ENCODE measurements around the gene SPATA17. TPM values are rescaled to one million over a fixed set of nuclear protein-coding genes. Genes with fewer than 3 reads are reported as not detected.
"Not testable (repeated sequence)": the region's sequence is repeated elsewhere in the genome, so short reads cannot be mapped to it uniquely, and the experiment has no call there.

Gene SPATA17
- total RNA-seq, 1 donor from 2014 or later = not detected

DNA sequence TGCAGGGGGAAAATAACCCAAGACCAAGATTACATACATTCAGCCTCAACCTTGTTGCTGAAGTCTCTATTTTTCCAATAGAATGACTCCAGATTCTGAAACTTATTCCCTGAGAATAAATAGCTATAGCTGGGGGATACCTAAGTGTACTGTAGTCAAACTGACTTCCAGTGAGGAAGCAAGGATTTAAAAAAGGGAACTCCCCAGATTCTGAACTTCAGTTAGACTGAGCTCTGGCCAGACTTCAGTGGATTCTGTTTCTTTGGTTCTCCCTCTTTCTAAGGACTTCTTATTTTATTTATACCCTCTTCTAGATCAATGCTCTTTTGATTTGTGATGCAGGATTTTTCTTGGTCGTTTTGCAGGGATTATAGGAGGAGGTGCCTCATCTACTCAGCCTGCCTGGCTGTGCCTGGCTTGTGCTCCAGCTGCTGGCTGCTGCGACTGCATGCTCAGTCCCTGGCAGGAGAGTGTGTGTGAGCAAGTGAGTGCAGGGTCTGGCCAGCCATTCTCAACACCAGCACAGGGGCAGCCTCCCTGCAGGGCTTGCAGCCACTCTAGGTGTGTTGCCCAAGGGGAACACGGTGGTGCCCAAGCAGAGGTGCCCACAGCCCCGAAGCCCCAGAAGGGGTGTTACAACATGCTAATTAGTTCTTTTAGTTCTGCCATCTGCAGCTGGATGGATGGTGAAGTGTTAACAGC, 43.0 kb downstream of the SPATA17 start:
- no peak for DNase-seq (ENCODE audit: low spot score)

DNA sequence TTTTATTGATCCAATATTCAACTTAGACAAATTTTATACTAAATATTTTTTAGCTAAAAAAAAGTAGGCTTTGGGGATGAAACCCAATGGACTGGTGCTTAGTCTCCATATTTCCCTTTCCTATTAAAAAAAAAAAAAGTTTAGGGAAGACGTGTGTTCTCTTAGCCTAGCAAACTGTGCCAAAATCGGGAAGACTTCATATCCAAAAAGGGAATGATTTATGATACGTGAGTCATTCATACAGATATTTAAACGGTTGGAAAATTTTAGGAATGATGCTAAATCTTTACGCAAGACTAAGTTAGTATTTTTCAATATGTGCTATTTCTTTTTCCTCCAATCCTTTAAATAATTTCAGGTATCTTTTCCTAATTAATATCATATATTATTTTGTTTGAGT, 50.7 kb downstream of the SPATA17 start:
- DNase-seq (ENCODE audit: low spot score) = no peak

DNA sequence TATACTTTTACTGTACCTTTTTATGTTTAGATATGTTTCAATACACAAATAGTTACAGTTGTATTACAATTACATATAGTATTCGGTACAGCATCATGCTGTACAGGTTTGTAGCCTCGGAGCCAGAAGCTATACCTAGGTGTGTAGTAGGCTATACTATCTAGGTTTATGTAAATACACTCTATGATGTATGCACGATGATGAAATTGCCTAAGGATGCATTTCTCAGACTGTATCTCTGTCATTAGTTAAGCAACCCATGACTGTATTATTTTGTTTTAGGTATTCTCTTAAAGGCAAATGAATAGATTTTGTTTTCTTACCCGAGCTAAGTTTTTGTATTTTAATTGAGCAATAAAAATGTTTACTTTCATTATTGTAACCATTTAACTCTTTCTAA, 56.4 kb downstream of the SPATA17 start:
- DNase-seq (ENCODE audit: low spot score) = no peak

DNA sequence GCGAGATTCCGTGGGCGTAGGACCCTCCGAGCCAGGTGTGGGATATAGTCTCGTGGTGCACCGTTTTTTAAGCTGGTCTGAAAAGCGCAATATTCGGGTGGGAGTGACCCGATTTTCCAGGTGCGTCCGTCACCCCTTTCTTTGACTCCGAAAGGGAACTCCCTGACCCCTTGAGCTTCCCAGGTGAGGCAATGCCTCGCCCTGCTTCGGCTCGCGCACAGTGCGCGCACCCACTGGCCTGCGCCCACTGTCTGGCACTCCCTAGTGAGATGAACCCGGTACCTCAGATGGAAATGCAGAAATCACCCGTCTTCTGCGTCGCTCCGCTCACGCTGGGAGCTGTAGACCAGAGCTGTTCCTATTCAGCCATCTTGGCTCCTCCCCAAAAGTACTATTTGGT, 65.0 kb downstream of the SPATA17 start:
- DNase-seq (ENCODE audit: low spot score) = not testable (repeated sequence)

DNA sequence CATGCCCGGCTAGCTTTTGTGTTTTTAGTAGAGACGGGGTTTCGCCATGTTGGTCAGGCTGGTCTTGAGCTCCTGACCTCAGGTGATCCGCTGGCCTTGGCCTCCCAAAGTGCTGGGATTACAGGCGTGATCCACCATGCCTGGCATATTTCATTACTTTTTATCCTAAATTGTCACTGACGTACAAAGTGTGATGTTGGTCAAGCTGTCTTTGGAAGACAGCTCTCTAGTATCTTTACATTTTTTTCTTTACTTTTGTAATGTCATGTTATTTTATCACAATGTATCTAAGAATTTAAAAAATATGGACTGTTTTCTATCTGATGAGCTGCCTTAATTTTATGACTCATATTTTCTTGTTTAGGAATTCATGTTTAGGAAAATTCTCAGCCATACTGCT, 72.2 kb downstream of the SPATA17 start:
- no peak for DNase-seq (ENCODE audit: low spot score)

DNA sequence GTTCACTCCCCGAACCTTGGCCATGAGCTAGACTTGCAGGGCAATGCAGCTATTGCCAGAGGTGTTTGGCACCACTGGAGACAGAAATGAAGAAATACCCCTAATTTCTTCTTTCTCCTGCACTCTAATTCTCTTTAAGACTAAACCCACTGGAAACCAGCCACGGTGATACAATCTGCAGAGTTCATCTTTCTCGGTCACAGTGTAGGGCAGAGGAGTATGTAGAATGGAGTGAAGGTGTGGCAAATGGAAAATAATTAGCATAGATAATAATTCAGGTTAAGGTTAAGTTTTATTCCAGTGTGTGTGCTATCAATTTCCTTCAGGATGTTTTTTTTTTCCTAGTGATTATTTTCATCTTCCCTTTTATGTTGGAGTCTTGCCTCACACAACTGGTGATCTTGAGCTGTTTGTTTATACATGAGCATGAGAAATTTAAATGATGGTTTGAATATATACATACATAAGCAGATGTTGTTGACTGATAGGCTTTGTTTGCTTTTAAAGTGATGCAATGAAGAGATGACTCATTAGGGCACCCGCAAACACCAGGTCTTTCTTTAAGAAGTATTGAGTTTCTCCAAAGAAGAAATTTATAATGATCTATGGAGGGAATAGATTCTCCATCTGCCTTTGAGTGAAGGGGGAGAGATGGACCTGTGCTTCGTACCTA, 81.9 kb downstream of the SPATA17 start:
- DNase-seq (ENCODE audit: low spot score) = no peak

DNA sequence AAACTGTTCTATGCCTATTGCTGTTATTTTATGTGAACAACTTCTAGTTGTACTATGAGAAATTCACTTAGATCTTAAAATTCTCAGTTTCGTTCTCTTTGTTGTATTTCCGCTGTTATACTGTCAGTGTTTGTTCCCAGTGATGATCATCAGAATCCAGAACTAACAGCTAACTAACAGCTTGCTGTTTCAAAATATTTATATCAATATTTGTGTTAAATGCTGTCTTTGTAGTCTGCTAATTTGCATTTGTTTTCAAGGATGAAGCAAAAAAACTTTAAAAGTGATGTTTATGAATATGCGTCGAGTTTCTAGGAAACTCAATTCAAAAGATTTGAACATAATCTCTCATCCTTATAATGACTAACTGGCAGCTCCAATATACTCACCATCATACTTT, 84.5 kb downstream of the SPATA17 start:
- DNase-seq (ENCODE audit: low spot score) = no peak

DNA sequence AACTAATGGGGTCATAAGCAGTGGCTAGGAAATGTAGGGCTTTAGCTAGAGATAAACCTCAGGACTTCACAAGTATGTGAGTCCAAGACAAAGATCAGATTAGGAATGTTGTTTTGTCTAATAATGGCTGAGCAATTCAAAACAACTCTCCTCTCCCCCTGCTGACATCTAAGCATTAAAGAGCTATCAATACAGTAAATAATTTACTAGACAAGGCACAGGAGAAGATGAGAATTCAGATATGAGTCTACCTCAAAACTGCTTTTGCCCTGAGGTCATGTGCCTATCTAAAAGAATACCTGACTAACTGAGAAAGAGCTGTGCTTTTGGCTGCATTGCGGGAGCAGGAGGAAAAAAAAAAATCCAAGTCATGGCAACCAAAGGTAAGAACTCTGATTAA, 86.8 kb downstream of the SPATA17 start:
- DNase-seq (ENCODE audit: low spot score) = no peak

DNA sequence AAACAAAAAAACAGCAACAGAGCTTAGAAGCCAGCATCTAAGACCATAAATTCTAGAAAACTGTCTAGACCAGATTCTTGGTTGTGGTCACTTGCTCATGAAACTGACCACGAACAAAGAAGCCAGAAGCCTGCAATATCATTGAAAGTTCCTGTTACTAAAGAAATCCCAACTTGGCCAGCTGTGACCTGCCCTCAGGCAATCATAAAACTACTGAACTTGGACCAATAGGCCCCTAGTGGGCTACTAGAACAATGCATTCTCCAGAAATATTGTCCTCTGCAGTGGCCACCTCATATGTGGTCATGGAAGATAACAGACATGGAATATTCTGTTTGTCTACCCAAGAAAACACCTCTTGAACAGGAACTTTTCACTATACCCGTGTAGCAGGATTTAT, 87.7 kb downstream of the SPATA17 start:
- DNase-seq (ENCODE audit: low spot score) = no peak

DNA sequence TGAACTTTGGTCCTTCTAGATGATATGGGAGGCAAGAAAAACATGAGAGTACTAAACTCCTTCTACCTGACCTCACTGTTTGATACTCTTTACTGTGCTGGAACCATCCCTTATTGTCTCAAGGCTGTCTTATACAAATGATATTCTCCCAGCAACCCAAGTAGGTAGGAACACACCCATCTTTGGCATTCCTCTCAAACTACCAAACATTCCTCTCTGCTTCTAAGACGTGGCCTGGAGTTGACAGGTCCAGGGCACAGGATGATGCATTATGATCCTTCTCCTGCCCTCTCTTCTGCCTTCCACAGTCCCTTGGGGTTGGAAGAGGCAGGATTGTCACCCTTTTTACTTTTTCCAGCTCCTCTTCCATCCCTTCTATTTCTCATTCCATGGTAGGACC, 90.5 kb downstream of the SPATA17 start:
- DNase-seq (ENCODE audit: low spot score) = no peak

DNA sequence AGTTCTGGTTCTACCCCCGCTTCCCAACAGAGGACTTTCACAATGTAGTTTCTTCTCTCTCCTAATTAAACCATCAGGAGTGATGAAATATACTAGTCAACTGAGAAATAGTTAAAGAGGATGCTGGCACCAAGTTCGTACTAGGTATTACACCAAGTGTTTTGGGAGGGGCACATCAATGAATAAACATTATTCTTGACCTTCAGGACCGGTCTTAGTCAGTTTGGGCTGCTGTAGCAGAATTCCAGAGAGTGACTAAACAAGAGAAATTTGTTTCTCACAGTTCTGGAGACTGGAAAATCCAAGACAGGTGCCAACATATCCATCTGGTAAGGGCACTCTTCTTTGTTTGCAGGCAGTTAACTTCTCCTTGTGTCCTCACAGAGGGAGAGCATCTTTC, 103.8 kb downstream of the SPATA17 start:
- no peak for DNase-seq (ENCODE audit: low spot score)

DNA sequence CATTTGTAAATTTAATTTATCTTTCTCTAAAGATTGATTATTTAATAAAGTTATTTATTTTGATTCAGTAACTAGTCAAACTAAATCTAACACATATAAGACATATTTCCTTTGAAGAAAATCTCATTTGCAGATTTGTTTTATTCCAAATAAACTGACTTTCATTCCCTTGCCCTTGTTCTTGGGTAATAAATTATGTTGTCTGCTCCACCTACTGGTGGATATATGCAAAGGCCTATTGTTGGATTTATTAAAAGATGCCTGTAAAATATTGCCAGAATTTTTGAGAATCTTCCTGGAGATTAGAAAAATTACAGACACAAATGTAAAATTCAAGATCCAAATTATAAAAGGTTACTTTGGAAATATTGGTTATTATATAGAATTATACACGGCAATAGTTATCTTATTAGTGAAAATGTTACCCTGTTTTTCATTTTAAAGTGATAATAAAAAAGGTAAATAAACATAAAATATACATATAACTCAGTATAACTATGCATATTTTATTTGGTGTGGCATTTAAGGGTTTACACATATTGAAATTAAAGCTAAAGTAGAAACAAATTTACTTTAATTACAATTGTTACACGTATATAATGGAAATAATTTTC, 116.1 kb downstream of the SPATA17 start:
- no peak for DNase-seq (ENCODE audit: low spot score)

DNA sequence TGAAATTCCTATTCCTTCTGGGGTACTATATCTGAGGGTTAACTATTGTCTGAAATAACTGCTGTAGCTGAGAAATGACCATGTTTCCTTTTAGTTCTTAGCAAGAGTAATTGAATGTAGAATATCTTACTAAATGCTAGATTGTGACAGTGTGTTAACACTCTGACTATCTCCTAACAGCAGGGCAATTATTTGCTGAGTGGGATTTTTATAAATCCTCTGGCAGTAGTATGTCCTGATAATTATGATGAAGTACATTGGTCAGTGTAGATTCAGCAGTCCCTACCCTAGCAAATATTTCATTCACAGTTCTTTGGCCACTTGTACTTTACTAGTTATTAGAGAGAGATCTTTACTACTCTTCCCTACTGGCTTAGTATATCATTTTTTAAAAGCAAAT, 138.6 kb downstream of the SPATA17 start:
- no peak for DNase-seq (ENCODE audit: low spot score)

DNA sequence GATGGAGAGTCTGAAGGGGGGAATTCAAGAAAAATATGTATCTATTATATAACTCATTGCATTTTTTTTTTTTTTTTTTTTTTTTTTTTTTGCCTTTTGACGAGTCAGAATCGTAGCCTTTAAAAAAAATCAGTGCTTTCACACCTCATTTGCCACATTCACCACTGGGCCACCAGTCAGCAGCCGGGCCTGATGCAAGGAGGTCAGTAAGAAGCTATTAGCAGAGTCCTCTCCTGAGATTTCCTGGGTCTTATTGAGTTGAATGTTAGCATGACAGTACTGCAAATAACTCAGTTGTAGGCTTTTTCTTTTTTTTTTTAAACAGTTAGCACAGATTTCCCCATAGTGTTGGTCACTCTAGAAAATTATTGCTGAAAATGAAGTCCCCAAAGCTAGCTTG, 139.8 kb downstream of the SPATA17 start:
- no peak for DNase-seq (ENCODE audit: low spot score)

DNA sequence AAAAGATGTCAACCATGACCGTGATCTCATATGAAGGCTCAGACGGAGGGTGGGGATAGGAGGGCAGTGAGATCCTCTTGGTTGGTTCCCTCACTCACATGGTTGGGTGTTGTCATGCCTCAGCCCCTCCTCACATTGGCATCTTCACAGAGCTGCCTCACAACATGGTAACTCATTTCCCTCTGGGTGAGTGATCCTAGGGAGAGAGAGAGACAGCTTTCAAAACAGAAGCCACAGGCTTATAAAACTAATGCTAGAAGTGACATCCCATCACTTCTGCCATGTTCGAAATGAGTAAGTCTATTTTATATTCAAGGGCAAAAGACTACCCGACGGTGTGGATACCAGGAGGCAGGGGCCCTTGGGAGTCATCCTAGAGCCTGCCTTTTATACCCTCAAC, 145.5 kb downstream of the SPATA17 start:
- DNase-seq (ENCODE audit: low spot score) = no peak

DNA sequence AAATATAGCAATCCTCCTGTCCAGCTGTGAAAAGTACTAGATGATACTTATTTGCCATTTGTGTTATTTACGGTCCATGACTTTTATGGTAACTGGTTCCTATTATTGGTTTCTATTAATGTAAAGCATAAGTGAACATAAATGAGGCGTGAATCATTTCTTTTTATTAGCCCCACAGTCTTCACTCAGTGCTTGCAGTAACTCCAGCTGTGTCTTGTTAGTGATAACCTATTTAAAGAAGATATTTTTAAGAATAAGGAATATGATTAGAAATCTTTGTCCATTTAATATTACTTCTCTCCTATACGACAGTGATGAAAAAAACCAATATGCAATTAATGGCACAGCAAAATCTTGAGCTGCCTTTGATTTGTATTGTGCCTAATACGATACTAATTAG, 149.9 kb downstream of the SPATA17 start:
- no peak for DNase-seq (ENCODE audit: low spot score)

DNA sequence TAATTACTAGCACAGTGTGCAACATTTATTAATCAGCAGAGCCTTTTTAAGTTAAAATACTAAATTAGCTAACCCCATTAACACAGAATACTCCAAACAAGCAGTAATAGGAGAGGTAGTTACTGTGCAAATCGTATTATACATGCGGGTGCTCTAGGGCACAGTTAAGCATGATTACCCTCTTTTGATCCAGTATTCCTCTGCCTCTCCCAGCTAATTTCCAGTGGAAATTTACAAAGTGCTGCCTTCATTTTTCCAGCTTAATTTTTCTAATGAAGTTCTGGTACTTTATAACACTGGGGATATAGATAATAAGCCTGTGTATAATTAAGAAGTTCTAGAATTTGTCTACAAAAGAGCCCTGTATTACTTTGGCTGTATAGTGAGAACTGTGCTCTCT, 159.9 kb downstream of the SPATA17 start:
- no peak for DNase-seq (ENCODE audit: low spot score)

DNA sequence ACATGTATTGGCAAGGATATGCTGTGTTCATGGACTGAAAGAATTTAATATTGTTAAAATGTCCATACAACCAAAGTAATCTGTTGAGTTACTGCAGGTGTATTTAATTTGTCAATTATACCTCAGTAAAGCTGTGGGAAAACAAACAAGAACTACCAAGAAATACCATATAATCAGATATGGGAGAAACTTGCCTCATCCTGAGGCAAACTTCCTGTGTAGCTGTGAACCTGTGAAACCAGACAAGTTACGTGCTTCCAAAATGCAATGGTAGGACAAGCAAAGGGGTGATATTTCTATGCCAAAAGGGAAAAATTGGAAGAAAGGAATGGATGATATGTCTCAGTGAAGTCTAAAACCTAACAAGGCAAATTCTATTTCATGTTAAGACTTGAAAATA, 174.6 kb downstream of the SPATA17 start:
- no peak for DNase-seq (ENCODE audit: low spot score)

DNA sequence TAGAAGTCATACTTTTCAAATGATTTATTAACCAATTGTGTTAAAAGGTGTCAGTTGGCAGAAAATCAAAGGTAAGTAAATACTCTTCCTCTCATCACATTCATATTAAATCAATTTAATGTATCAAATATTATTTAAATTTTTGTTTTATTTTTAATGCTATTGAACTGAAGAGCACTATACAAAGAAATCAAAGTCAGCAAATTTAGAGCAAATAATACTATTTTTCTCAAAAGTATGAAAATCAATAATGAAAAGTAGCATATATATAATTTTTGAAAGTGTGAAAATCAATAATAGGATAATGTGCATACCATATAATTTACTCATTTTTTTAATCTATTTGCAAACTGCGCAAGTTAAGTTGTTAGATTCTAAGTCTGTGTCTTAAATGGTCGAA, 181.0 kb downstream of the SPATA17 start:
- no peak for DNase-seq (ENCODE audit: low spot score)

DNA sequence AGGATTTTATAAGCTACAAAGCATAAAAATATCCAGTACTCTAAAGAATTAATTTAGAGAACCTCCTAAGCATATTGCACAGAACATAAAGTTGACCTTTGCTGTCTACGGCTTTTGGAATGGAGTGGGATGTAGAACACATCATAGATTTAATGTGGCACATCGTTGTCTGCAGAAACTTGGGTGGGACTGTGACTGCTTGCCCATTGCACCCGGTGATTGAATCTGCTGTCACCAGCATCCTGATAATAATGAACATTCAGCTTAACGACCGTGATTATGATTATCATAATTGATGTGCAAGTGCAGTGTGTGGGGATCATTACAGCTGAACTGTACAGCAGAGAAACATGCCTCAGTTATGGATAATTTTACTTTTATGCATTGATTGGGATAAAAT, 181.9 kb downstream of the SPATA17 start:
- no peak for DNase-seq (ENCODE audit: low spot score)

DNA sequence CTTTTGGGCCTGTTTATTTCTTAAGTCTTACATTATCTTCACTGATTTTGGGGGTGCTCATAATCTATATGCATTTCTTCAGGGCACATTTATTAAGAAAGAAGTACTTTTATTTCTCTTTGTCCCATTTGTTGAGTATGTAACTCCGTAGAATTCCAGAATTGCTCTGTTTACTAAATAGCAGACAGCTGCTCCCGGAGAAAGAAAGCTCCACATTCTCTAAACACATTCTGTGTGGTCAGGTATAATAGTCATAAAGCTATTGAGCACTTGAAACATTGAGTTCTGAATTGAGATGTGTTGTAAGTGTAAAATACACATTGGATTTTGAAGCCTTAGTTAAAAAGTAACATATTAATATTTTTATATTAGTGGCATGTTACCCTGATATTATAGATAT, 206.5 kb downstream of the SPATA17 start:
- no peak for DNase-seq (ENCODE audit: low spot score)

DNA sequence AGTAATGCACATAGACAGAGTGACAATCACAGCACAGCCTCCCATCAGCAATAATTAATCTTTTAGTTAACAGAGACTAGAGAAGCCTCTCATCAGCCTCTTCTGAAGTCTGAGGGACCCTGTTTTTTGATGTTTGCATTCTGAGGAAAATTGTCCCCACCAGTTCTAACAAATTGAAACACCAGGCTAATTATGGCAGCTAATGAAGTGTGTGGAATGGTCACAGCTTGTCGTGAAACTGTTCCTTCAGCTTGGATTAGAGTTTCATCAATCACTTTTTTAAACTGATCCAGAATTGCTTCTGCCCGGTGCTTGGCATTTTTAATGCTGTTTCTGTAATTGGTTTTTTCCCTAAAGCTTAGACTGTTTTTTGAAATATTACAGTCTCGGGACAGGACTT, 208.0 kb downstream of the SPATA17 start:
- no peak for DNase-seq (ENCODE audit: low spot score)

DNA sequence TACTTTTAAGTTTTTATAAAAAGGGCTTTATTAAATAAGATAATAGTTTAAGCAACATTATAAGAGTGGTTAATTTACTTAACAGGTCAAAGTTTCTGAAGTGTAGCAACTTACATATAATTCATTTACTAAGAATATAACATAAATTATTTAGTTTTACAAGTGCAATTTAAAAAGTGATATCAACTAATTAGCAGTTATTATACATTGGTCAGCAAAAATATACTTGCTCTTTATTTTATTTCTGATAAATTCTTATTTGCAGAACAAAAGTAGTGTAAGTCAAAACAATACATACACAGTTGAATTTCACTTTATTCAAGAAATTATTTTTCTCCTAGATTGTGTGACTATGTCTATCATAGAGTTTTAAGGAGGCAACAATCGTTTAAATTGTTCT, 215.6 kb downstream of the SPATA17 start:
- DNase-seq (ENCODE audit: low spot score) = no peak

Data from mesenteric fat pad (tissue), 1 donor.